K562 (cell line): ENCODE results near the gene LAMA2.

Source experiments
- CBX3 ChIP-seq, 2 experiments: IDR thresholded peaks; 1 replicate in 1 of 2; 2 replicates in 1 of 2; pipeline ENCODE4 v1.6.1; 2012; ENCODE audit warnings: inconsistent platforms in 2 of 2, low read length in 2 of 2, borderline replicate concordance in 1 of 2, control low read depth in 1 of 2
- CHCHD3 ChIP-seq: fragments of 250-450 bp; sonication (Bioruptor Pico); IDR thresholded peaks from 2 replicates; pipeline ENCODE4 v2.1.2; 2022; ENCODE audit warnings: mild to moderate bottlenecking

GRCh38 chr6:129026601-129027000, 143.7 kb downstream of the LAMA2 start:
- TF ChIP-seq CHCHD3 (CRISPR knock-in tag) (no peak), CBX3 (IDR thresholded peaks at IDR 0.05; ENCODE audit: borderline replicate concordance in 1 of 2, low read length in 2 of 2) (no peak)
